Tibial nerve (tissue), 4 donors: ENCODE measurements around the gene GLTP. TPM values are rescaled to one million over a fixed set of nuclear protein-coding genes. Genes with fewer than 3 reads are reported as not detected.

ENCODE experiments used
- DNase-seq, 2 donors: peaks; one replicate each; pipeline ENCODE4 v3.0.0-alpha.2; 2019; ENCODE audit warnings: low spot score in 2 of 2
- H3K27ac ChIP-seq, 4 donors: fragments of 200-600 bp; sonication (generic) in 3 of 4; one replicate each; pipeline ENCODE4 v1.5.1; 2017 to 2019; ENCODE audit warnings: mild to moderate bottlenecking in 1 of 4
- H3K27me3 ChIP-seq, 2 donors: fragments of 200-600 bp; sonication (generic) in 1 of 2; one replicate each; pipeline versions ENCODE4 v1.5.1 to v1.6.0; 2017 to 2019
- H3K36me3 ChIP-seq, 3 donors: fragments of 200-600 bp; sonication (generic); one replicate each; pipeline ENCODE4 v1.5.1; 2018 to 2019
- H3K4me1 ChIP-seq, 4 donors: fragments of 200-600 bp; sonication (generic) in 3 of 4; one replicate each; pipeline ENCODE4 v1.5.1; 2017 to 2019
- H3K4me3 ChIP-seq, 4 donors: fragments of 200-600 bp; sonication (generic) in 3 of 4; one replicate each; pipeline ENCODE4 v1.5.1; 2017 to 2019; ENCODE audit warnings: mild to moderate bottlenecking in 1 of 4, moderate library complexity in 1 of 4
- H3K9me3 ChIP-seq, 4 donors: fragments of 200-600 bp; sonication (generic) in 3 of 4; one replicate each; pipeline ENCODE4 v1.5.1; 2017 to 2019
- EP300 ChIP-seq, 2 donors: sonication (generic); formaldehyde crosslinking; IDR thresholded peaks; one replicate each; pipeline ENCODE4 v1.6.1; 2017; ENCODE audit warnings: antibody characterized with exemption in 2 of 2, mild to moderate bottlenecking in 1 of 2
- POLR2A ChIP-seq, 2 donors: fragments of 450-650 bp; IDR thresholded peaks; one replicate each; pipeline ENCODE4 v1.6.1; 2017; ENCODE audit warnings: antibody characterized with exemption in 2 of 2, mild to moderate bottlenecking in 2 of 2, moderate library complexity in 2 of 2
- WGBS, 2 donors: methylation state at CpG; one replicate each; pipeline ENCODE4 v1.1.5; 2018; 5-methylcytosine and 5-hydroxymethylcytosine counted together
- total RNA-seq, 4 donors: library from RNA; depleted of rRNA; stranded (reverse); fragments of >200 nt; gene quantifications; one replicate each; pipeline ENCODE4 v1.1.0, GENCODE V29; 2016
- TF ChIP-seq, protein P1 (sequence below), 5 experiments: fragments of 200-600 bp in 3 of 5; fragments of 450-650 bp in 2 of 5; sonication (generic) in 3 of 5; IDR thresholded peaks; one replicate each; pipeline ENCODE4 v1.5.1; 2016 to 2019; ENCODE audit warnings: antibody characterized with exemption in 5 of 5, mild to moderate bottlenecking in 3 of 5, moderate library complexity in 2 of 5

Gene GLTP
- total RNA-seq, 4 donors from 2014 or later, result 42.0 to 71.7 (median 49.7) TPM

DNA sequence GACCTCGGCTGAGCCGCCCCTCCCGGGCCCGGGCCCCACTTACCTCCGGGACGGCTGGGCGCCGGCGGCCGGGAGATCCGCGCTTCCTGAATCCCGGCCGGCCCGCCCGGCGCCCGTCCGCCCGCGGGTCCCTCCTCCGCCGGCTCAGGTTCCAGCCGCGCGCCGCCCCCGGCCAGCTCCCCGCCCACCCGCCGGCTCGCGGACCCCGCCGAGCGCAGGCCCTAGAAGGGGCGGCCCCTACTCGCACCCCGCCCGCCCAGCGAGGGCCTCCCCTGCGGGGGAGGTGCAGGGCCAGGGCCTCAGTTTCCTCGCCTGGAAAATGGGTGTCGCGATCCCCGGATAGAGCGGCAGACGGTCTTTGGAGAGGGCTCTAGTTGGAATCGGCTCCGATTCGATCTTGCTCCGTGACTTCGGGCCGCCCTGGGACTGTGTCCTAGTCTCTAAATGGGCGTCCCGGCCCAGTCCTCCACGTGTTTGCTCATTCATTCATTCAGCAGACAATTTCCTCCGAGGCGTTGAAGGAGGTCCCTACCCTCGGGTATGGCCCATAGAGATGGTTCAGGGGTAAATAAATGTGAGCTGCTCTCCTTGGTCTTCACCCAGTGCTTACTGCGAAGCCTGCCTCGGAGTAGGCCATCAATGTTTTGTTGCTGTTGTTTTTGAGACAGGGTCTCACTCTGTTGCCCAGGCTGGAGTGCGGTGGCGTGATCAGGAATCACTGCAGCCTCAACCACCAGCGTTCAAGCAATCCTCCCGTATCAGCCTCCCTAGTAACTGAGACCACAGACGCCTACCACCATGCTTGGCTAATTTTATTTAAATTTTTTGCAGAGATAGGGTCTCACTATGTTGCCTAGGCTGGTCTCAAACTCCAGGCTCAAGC lies 46.8 kb downstream of the GLTP start, which contains the start of gene TRPV4:
TRPV4 (minus strand) TSS at position 92 of the 883 bp plus-strand sequence. CDS start 18,602 bp downstream, outside the sequence.
- Histone ChIP-seq H3K4me1 (peaks cover 0 to 18% (median 4%) of the 10 kb centered on the region in 4 donors), H3K27ac (no peak within 1 kb of the TSS), H3K27me3 (peaks cover 0 to 24% of the 10 kb centered on the region in 2 donors), H3K4me3 (peak within 1 kb of the TSS; percentile 20 to 47 (median 20)), H3K9me3 (no peaks in the 10 kb centered on the region), H3K36me3 (no peaks in the 10 kb centered on the region)
- no peak for DNase-seq
- TF ChIP-seq, protein P1, sequence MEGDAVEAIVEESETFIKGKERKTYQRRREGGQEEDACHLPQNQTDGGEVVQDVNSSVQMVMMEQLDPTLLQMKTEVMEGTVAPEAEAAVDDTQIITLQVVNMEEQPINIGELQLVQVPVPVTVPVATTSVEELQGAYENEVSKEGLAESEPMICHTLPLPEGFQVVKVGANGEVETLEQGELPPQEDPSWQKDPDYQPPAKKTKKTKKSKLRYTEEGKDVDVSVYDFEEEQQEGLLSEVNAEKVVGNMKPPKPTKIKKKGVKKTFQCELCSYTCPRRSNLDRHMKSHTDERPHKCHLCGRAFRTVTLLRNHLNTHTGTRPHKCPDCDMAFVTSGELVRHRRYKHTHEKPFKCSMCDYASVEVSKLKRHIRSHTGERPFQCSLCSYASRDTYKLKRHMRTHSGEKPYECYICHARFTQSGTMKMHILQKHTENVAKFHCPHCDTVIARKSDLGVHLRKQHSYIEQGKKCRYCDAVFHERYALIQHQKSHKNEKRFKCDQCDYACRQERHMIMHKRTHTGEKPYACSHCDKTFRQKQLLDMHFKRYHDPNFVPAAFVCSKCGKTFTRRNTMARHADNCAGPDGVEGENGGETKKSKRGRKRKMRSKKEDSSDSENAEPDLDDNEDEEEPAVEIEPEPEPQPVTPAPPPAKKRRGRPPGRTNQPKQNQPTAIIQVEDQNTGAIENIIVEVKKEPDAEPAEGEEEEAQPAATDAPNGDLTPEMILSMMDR (IDR thresholded peaks at IDR 0.05), result no peak
- no peak for TF ChIP-seq POLR2A (IDR thresholded peaks at IDR 0.05)
- TF ChIP-seq EP300 (IDR thresholded peaks at IDR 0.05), result no peak
- 24 to 29% methylated on average over 34 to 38 of the region's 67 CpGs for WGBS, 2 donors

DNA sequence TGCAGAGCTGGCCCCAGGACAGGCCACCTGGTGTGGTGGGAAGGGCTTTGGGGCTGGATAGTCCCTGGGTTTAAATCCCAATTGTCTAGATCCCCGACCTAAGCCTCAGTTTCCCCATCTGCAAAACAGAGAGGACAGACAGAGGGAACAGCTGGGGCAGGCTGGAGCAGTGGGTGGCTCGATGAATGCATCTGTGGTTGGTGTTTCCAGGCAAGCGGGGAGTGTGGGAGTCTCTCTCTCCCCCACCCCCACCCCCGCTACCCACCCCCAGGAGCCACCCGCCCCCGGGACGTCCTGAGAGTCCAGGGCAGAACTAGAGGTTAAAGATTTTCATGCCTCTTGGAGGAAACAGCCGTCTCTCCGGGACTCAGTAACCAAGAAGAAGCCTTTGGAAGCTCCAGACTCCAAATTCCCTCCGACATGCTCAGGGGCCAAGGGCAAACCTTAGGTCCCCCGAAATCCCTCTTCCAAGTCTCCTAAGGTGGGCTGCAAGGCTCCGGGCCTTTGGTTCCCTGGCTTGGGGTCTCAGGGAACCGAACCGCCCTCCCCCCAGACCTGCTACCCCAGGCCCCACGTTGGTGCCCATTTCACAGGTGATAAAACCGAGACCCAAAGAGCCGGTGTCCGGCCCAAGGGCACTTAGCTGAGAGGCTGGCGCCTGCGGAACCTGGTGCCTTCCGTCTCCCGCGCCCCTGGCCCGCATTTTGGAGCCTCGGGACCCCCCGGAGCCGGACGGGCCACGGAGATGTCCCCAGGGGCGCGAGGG lies 47.6 kb downstream of the GLTP start:
- H3K27me3 ChIP-seq, result peaks cover 0 to 24% of the 10 kb centered on the region in 2 donors
- 9 to 23% methylated on average over 15 to 24 of the region's 31 CpGs for WGBS, 2 donors

DNA sequence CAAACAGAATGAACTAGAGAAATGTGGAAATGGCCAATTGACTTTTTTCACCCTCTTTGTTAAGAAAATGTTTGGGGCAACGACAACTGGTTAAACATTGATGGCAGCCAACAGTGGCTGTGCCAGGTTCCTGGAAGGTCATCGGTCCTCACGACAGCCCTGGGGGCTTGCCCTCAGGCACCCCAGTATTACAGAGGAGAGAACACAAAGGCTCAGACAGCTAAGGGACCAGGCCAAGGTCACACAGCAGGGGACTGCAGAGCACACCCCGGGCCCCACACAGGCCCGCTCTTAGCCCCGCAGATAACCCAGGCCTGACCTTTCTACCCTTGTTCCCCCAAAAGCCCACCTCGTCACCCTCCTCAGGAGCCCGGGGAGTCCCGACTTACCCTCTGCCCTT lies 48.4 kb downstream of the GLTP start:
- Histone ChIP-seq H3K27me3 (peaks cover 0 to 24% of the 10 kb centered on the region in 2 donors), H3K4me3 (no peak overlapping the region), H3K4me1 (peaks cover 0 to 28% (median 2%) of the 10 kb centered on the region in 4 donors), H3K27ac (no peak overlapping the region), H3K9me3 (no peaks in the 10 kb centered on the region), H3K36me3 (no peaks in the 10 kb centered on the region)
- DNase-seq, result no peak
- 58 to 71% methylated on average over 9 of the region's 9 CpGs for WGBS, 2 donors
- TF ChIP-seq EP300 (IDR thresholded peaks at IDR 0.05) (no peak), POLR2A (IDR thresholded peaks at IDR 0.05) (no peak)
- TF ChIP-seq, protein P1 (IDR thresholded peaks at IDR 0.05), result no peak

More for the DNA sequence above, 47.6 kb downstream of the GLTP start:
- DNase-seq, result no peak
- TF ChIP-seq EP300 (IDR thresholded peaks at IDR 0.05) (no peak), POLR2A (IDR thresholded peaks at IDR 0.05) (no peak)
- TF ChIP-seq, protein P1 (IDR thresholded peaks at IDR 0.05), result no peak
- Histone ChIP-seq H3K9me3 (no peaks in the 10 kb centered on the region), H3K36me3 (no peaks in the 10 kb centered on the region), H3K27ac (no peak overlapping the region), H3K4me3 (peak overlapping the region; percentile 20 to 47 (median 20)), H3K4me1 (peaks cover 0 to 26% (median 2%) of the 10 kb centered on the region in 4 donors)

DNA sequence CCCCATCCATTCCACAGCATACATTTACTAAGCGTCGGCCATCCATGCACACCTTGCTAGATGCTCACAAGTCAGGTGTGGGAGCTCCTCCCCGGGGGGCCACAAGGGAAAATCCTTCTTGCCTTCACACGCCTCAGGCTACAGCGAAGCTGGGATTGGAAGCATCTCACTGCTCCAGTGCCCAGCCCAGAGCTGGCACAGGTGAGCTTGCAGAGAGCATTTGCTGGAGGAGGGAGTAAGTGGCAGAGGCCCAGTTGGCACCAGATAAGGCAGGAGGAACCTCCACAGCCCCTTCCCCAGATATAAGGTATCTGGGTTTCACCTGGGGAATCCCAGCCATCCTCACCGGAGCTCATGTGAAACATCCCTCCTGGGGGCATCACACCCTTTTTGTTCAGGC lies 49.0 kb downstream of the GLTP start:
- Histone ChIP-seq H3K36me3 (no peaks in the 10 kb centered on the region), H3K4me1 (peaks cover 0 to 28% (median 2%) of the 10 kb centered on the region in 4 donors), H3K9me3 (no peaks in the 10 kb centered on the region), H3K4me3 (no peak overlapping the region), H3K27ac (no peak overlapping the region), H3K27me3 (peaks cover 0 to 24% of the 10 kb centered on the region in 2 donors)
- WGBS, 2 donors, result 83 to 89% methylated on average over 6 of the region's 6 CpGs
- DNase-seq, result no peak
- TF ChIP-seq POLR2A (IDR thresholded peaks at IDR 0.05) (no peak), EP300 (IDR thresholded peaks at IDR 0.05) (no peak)
- TF ChIP-seq, protein P1 (IDR thresholded peaks at IDR 0.05), result no peak
